KMS-11 (cell line): ENCODE data around the gene CDH26.

Source experiments
- H2AFZ ChIP-seq: fragments of 200-600 bp; sonication (generic); 2 replicates; pipeline ENCODE4 v1.6.1; 2016; ENCODE audit warnings: antibody characterized with exemption, mixed run types, low read depth
- H3K27ac ChIP-seq: fragments of 200-600 bp; sonication (generic); 2 replicates; pipeline ENCODE4 v1.6.1; 2016; ENCODE audit warnings: mild to moderate bottlenecking, mixed run types
- H3K27me3 ChIP-seq: fragments of 200-600 bp; sonication (generic); 2 replicates; pipeline ENCODE4 v1.6.1; 2017; ENCODE audit warnings: mild to moderate bottlenecking, low read depth, mixed run types, moderate library complexity; ENCODE audit not compliant: insufficient read depth
- H3K36me3 ChIP-seq: fragments of 200-600 bp; sonication (generic); 2 replicates; pipeline ENCODE4 v1.6.1; 2017; ENCODE audit warnings: mild to moderate bottlenecking, mixed run types; ENCODE audit not compliant: insufficient read depth
- H3K4me1 ChIP-seq: fragments of 200-600 bp; sonication (generic); 2 replicates; pipeline ENCODE4 v1.6.1; 2016; ENCODE audit warnings: mild to moderate bottlenecking, low read depth, mixed run types; ENCODE audit not compliant: poor library complexity, severe bottlenecking
- H3K4me2 ChIP-seq: fragments of 200-600 bp; sonication (generic); 2 replicates; pipeline ENCODE4 v1.7.0; 2016; ENCODE audit warnings: mild to moderate bottlenecking, mixed run types
- H3K4me3 ChIP-seq: fragments of 200-600 bp; sonication (generic); IDR thresholded peaks from 2 replicates; pipeline ENCODE4 v1.6.1; 2017; ENCODE audit warnings: low read depth, low read length, mixed read lengths; ENCODE audit not compliant: insufficient read depth
- H3K79me2 ChIP-seq: fragments of 200-600 bp; sonication (generic); 2 replicates; pipeline ENCODE4 v1.6.1; 2016; ENCODE audit warnings: low read depth, mixed run types; ENCODE audit not compliant: insufficient read depth
- H3K9ac ChIP-seq: fragments of 200-600 bp; sonication (generic); 2 replicates; pipeline ENCODE4 v1.6.1; 2016; ENCODE audit warnings: mild to moderate bottlenecking, mixed run types
- H4K20me1 ChIP-seq: fragments of 200-600 bp; sonication (generic); 2 replicates; pipeline ENCODE4 v1.6.1; 2016; ENCODE audit warnings: mild to moderate bottlenecking, mixed run types; ENCODE audit not compliant: insufficient read depth
- CTCF ChIP-seq: fragments of 200-600 bp; sonication (generic); conservative IDR thresholded peaks from 2 replicates; pipeline ENCODE4 v1.6.1; 2017; ENCODE audit warnings: low read depth, mild to moderate bottlenecking, antibody characterized with exemption, low read length, moderate library complexity, mixed read lengths

CDH26 gene

DNA sequence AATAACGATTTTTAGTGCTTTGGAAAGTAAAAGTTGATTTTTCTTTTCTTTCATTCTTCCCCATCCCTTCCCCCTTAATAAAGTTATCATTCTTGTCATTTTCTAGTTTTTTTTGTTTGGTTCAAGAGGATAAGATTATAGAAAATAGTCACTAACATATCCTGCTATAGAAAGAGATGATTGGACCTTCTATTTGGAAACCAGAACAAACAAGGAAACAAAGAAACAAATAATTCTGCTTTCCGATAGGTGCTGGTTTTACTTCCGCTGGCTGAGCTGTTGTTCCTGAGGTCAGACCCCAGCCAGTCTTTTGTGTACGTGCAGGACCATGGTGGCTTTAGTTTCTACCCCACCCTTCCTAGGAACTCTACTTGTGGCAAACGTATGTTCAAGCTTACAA is at the start of gene CDH26:
CDH26 (plus strand) TSS at position 301 of the 400 bp plus-strand sequence. CDS start 304 bp downstream, outside the sequence.
- H3K4me2 ChIP-seq = no peak within 1 kb of the TSS
- H3K4me3 ChIP-seq = no peak within 1 kb of the TSS
- H2AFZ ChIP-seq = no peak within 1 kb of the TSS
- H3K79me2 ChIP-seq = no peaks in the 10 kb centered on the region
- H3K9ac ChIP-seq = no peak within 1 kb of the TSS
- H3K36me3 ChIP-seq = no peaks in the 10 kb centered on the region
- no peak for TF ChIP-seq CTCF
- H3K27ac ChIP-seq = no peak within 1 kb of the TSS
- no peaks in the 10 kb centered on the region for H3K27me3 ChIP-seq
- H3K4me1 ChIP-seq = peaks cover 9% of the 10 kb centered on the region
- H4K20me1 ChIP-seq = no peaks in the 10 kb centered on the region

GRCh38 chr20:59908855-59909254 is 49.4 kb upstream of the CDH26 start:
- Histone ChIP-seq H4K20me1 (no peaks in the 10 kb centered on the region), H3K4me3 (no peak overlapping the region), H3K79me2 (no peaks in the 10 kb centered on the region), H3K36me3 (no peaks in the 10 kb centered on the region), H3K4me1 (no peaks in the 10 kb centered on the region), H2AFZ (no peak overlapping the region), H3K27me3 (no peaks in the 10 kb centered on the region), H3K4me2 (no peak overlapping the region), H3K9ac (no peak overlapping the region), H3K27ac (no peak overlapping the region)
- no peak for TF ChIP-seq CTCF

DNA sequence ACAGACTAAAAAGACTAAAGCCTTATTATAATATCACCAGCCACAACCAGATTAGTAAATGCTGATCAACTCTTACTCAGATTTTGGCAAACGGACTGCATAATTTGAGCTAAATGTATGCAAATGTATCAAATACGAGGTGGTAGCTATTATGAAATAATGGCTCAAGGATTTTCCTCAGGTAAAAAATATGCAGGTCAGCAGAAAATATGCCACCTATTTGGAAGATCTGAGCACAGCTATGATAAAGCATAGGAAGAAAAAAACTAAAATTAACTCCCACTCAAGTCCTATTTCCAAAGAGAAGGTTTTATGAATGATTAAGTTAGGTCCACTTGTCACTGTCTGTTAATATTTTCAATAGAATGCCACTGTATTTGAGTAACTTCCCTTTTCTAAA is 47.2 kb upstream of the CDH26 start:
- H2AFZ ChIP-seq = no peak overlapping the region
- no peaks in the 10 kb centered on the region for H3K27me3 ChIP-seq
- no peak overlapping the region for H3K4me3 ChIP-seq
- H4K20me1 ChIP-seq = no peaks in the 10 kb centered on the region
- no peak overlapping the region for H3K9ac ChIP-seq
- TF ChIP-seq CTCF = no peak
- H3K4me2 ChIP-seq = no peak overlapping the region
- H3K4me1 ChIP-seq = no peaks in the 10 kb centered on the region
- H3K36me3 ChIP-seq = no peaks in the 10 kb centered on the region
- no peaks in the 10 kb centered on the region for H3K79me2 ChIP-seq
- H3K27ac ChIP-seq = no peak overlapping the region

DNA sequence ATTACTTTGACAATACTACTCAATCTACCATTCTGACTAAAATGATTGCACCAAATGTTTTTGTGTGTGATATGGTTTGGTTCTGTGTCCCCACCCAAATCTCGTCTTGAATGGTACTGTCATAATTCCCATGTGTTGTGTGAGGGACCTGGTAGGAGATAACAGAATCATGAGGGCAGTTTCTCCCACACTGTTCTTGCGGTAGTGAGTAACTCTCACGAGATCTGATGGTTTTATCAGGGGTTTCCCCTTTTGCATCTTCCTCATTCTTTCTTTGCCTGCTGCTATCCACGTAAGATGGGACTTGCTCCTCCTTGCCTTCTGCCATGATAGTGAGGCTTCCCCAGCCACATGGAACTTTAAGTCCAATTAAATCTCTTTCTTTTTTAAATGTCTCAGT is 45.6 kb upstream of the CDH26 start:
- Histone ChIP-seq H3K4me1 (no peaks in the 10 kb centered on the region), H3K9ac (no peak overlapping the region), H4K20me1 (no peaks in the 10 kb centered on the region), H3K27me3 (no peaks in the 10 kb centered on the region), H2AFZ (no peak overlapping the region), H3K36me3 (no peaks in the 10 kb centered on the region), H3K79me2 (no peaks in the 10 kb centered on the region), H3K4me2 (no peak overlapping the region), H3K27ac (no peak overlapping the region), H3K4me3 (no peak overlapping the region)
- TF ChIP-seq CTCF = no peak
